GM18511 (cell line): ENCODE data around the gene NGEF.

Source experiments
- ATAC-seq: cut with Tn5 transposase; IDR thresholded peaks from one replicate; pipeline ENCODE4 v1.9.1; 2021; ENCODE audit warnings: mild to moderate bottlenecking, moderate library complexity; ENCODE audit not compliant: unreplicated experiment

NGEF gene

DNA sequence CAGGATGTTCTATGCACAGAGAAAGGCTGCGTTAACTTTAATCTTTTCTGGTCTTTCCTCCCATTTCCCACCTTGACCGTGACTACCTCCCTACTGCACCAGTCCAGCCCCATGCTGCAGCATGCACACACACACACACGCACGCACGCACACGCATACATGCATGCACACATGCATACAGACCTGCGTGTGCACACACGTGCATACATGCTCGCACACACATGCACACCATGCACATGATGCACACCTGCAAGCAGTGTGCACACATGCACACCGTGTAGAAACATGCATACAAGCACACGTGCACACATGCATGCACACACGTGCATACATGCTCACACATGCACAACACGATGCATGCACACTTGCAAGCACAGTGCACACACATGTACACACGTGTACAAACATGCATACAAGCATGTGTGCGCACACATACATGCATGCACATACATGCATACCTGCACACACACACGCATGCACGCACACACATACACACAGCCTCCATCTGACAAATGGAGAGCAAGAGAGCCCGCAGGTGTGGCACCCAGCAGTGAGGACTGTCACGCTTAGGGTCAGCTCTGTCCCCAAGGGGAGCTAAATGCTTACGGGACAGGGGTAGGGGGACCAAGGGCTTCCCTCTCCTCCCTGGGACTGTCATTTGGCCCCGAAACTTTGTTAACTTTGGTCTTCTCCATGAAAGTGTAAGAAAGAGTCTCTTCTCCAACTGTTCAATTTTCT lies 124.8 kb downstream of the NGEF start:
- no peak for ATAC-seq

DNA sequence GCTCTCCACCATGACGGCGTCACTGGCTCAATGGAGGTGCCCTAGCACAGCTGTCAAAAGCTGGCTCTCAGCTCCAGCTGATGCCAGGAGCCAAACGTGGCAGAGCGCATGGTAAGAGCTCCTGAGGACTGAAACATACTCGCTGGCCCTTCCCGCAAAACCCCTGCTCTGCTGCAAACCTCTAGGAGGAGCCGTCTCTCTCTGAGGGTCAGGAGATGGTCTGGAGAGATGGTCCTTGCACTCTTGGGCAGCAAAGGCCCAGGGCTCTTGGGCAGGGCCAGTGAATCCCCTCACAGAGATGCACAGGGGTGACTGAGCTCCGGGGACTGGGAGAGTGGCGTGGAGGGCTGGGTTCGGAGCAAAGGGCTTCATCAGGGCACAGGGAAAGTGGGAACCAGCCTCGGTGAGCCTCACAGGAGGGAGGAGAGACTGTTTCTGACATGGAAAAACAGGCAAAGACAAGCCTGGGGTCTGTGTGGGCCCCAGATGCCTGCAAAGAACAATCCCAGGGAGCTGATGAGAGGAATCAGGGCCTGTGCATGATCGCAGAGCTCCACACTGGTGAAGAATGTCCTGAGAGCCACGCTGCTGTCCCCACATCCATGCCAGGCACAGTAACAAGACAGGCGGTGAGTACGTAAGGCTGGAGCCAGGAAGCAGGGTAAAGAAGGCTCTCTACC lies 125.7 kb downstream of the NGEF start:
- ATAC-seq: no peak

DNA sequence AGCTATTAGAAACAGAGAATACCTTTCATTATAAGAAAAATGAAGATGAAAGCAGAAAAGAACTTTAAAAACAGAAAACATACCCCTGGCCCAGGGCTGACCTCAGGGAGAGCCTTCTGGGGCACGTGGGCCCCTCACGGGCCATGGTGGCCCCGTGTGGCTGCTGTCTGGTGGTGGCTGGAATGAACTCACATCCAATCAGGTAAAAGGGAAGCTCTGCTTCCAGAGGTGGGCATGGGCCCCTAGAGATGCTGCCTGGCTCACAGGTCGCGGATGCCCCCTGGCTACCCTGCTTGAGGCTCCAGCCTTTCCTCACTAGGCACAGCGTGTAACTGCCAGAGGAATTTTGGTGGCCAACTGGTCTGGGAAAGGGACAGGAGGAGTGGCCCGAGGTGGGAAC lies 126.4 kb downstream of the NGEF start:
- no peak for ATAC-seq

DNA sequence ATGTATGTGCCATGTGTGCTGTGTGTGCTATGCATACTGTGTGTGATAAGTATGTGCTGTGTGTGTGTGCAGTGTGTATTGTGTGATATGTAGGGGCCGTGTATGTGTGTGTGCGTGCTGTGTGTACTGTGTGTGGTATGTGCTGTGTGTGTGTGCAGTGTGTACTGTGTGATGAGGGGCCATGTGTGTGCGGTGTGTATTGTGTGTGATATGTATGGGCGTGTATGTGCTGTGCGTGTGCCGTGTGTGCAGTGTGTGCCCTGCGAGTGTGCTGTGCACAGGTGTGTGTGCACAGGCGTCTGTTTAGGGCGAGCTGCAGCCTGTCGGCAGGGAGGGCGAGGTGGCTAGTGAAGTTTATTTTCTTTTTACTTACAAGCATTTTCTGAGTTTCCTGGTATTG lies 126.9 kb downstream of the NGEF start:
- no peak for ATAC-seq

DNA sequence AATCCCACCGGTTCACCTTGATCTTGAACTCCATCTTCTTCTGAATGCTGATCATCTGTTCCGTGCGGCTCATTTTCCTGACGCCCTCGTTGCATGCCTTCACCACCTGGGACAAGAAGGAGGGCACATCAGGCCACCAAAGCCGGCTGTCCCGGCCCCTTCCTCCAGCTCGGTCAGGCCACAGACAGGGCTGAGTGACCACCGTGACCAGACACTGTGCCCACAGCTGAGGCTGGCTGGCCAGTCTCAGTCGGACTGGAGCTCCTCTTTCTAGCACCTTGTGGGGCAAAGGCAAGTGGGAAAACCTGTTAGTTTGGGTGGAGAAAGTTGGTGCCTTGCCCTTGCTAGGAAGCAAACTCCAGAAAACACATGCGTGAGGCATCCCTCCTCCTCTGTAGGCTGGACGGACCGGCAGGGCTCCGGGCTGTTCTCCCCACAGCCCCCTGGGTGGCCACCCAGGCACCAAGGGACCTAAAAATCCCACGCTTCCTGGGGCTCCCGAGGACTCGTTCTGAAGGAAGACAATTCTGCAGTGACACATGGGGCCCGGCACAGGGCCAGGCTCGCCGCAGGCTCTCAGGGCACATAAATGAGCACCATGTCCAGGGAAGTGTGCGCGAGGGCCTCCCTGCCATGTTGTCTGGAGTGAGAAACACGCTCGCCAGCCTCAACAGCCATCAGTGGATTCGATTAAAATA lies 127.6 kb downstream of the NGEF start:
- ATAC-seq: no peak

DNA sequence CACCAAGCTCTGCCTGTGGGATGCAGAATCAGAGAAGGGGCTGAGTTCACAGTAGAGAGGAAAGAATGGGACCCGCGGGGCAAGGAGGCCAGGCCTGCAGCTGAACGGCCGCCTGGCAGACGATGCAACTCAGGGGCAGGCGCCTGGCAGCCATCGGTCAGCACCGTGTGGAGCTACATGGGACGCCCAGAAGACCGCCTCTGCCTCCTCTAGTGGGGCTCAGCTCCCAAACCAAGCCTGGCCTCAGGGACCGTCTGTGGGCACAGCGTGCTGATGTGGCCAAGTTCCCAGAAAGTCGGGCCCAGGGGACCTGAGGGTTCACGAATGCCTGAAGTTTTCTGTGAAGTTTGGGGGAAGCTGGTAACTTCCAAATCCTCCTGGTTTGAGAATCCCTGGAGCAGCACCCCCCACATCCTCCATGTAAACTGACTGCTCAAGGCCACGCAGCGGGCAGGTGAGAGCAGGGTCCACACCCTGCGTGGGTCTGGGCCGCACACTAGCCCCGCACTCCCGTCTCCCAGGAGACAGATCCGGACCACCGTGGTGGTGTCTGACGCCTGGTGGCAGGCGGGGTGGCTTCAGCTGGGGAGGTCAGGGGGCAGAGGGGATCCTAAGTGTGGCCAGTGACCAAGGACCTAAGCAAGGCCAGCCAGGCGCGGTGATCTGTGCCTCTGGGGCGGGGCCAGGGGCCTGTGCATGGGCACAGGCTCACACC lies 128.3 kb downstream of the NGEF start:
- no peak for ATAC-seq

DNA sequence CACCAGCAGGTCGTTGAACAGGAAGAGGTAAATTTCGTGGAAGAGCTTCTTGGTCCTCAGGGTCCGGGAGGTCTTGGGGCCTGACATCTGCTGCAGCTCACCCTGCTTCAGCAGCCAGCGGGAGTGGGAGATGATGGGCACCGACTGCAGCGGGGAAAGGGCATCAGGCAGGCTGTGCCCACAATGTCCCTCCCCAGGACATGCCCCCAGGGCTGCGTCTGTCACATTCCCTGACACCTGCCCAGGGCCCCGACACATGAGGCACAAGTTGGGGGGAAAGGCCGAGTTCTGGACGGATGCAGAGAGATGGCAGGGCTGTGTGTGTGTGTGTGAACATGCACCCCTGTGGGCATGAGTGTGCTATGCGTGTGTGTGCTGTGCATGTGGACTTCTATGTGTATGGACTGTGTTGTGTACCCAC lies 129.0 kb downstream of the NGEF start:
- ATAC-seq: no peak

DNA sequence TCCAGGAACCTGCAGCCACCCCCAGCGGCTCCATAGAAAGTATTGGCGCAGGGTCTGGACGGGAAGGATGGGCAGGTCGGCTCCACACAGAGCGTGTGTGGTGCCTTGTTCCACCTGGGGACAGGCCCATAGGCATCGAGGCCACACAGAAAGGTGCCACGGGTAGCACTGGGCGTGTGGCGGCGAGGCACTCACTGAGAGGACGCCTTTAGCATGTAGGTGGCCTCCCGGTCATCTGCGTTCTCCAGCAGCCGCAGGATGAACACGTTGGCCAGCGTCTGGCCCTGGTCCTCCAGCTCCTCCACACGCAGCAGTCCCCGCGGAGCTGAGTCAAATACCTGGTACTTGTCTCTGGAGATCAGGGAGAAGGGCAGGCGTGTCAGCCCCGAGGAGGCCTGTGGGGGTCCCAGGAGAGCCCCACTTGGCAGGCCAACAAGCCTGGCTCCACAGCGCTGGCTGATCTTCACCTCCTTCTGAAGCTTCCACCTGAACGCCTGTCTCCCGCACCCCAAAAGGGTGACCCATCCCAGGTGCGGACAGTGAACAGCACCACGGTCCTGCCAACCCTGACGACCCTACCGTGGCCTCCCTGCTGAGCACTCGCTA lies 129.8 kb downstream of the NGEF start:
- ATAC-seq: no peak

DNA sequence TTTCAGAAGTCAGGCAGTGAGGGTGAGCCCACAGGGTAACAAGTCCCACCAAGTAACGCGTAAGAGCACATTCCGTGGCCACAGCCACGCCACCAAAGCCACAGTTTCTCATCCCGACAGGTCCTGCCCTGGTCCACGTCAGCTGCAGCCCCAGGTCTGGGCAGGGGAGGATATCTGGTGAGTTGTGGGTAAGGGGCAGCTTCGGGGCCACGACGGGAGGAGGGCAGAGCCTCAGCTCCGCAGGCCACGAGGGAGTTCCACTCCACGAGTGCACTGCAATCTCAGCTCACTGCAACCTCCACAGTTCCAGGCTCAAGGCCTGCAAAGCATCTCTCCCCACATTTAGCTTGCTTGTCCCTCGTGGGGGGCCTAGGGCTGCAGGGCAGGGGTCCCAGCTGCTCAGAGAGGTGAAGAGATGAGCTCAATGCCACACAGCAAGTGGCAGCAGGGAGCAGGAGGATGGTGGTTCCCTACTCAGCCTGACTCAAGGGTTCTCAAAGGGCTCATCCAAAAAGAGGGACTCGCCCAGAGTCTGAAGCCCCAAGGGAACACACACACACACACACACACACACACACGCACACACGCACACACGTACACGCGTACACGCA lies 130.4 kb downstream of the NGEF start:
- no peak for ATAC-seq

DNA sequence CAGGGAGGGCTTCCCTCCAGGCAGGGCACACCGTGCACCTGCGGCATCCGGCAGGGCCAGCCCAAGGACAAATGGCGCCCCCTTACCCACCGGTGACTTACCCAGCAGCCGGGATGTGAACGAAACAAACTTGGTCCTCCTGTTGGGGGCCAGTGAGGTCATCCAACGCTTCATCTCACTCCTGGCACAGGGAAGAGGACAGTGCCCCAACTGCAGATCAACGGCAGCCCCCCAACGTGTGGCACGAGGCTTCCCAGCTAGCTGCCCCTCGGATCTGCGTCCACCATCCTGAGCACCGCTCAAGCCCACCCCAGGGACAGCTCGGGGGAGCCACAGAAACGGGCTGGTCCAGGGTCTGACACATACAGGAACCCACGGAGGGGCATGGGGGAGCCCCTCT lies 131.0 kb downstream of the NGEF start:
- ATAC-seq: no peak

DNA sequence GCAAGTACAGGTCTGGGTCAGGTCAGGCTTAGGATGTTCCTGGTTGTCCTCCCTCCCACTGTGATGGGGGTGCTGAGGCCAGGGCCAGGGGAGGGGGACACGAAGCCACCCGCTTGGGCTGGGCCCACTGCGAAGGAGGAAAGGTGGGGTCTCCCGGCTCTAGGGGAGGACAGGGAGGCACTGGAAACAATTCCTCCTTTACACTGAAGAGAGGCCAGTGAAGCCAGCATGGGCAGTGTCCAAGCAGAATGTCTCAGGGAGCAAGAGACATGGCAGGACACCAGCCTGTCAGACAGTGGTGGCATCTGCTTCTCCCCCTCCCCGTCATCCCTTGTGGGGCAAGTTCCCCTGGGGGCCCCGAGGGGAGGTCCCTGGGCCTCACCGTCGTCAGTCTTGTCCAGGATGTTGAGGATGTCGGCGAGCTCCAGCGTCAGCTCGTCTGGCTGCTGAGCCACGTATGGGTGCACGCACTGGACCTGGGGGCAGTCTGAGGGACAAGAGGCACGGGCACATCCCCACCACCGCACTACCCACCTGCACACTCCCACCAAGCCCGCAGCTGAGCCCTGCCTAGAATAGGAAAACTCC lies 132.2 kb downstream of the NGEF start:
- no peak for ATAC-seq

DNA sequence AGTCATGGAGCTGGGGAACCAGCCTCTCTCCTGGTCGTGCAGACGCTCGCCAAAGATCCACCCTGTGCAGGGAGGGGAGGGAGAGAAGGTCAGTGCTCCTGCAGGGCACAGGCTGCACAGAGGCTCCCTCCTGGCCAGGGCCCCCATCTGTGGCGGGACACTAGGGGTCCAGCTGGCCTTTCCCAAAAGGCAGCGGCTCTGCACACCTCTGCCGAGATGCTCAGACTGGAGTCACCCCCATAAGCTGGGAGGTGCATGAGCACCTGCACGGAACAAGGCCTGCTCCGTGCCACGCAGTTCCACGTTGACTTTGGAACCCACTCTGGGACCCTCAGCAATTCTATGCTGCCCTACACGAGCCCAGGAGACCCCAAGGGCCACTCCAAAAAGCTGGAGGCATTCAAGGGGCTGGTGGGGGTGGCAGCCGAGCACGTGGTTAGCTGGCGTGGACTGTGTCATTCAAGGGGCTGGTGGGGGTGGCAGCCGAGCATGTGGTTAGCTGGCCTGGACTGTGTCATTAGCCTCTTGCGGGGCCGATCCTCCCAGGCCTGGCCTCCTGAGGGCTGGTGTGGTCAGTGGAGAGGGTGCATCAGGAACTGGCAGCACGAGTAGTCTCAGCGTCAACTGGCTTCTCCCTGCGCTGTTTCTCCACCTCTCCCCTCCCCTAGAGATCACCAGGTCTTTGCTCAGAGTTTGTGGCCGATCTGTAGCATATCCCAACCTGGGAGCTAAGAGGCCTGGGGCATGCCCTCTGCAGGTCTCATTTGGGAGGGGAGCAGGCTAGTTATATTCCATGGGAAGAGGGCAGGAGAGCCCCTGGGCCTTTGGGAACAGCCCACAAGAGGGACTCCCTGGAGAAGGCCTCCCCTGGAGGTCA lies 133.2 kb downstream of the NGEF start:
- ATAC-seq: no peak

DNA sequence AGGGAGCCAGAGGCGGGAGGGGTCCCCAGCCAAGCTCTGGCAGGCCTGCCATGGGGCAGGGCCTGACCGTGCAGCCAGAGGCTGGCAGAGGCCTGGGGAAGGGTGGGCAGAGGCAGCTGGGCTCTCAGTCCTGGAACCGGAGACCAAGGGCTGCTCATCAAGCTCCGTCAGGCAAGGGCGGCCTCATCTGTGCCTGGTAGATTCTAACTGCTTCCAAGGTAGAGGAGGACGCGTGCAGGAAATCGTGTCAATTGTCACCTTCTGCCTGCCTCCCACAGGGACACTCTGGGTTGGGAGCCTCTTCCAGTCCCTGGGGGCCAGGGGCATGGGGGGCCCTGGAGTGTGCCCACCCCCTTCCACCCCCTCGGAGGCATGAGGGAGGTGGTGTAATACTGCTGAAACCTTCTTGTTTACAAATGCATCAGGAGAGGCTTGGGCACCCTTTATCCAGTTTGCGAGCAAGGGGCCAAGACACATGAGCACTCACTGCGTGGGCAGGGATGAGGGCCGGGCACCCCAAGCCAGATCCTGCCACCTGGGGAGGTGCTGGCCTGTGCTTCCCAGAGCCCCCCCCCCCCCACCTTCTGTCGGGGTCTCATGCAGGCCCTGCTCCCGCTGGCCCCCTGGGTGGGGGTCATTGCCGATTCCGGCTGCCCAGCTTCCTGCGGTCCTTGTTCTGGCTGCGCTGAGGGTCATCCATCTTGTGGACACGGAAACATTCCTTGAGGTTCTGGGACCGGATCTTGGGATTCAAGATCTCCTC lies 134.0 kb downstream of the NGEF start:
- no peak for ATAC-seq

DNA sequence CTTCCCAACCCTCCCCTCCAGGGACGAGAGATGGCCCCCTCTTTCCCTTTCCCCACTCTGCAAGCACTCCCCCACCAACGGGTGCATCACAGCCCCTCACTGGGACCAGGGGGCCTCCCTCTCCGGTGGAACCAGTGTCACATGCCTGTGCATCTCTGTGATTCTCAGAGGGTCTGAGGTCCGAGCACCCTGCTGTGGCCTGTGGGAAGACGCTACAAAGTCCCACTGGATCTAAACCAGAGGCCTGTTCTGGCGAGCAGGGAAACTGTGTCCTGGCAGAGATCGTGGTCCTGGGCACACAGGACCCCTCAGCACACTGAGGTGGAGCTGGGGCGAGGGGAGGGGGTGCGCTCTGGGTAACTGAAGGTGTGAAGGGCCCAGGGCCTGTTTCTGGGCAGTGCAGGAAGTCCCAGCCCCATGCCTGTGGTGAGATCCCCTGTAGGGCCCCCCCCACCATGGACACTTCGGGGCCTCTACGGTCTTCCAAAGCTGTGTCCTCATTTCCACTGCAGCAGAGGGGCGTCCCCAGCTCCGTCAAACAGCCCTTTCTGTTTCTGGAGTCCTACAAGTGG lies 135.0 kb downstream of the NGEF start:
- ATAC-seq: no peak

DNA sequence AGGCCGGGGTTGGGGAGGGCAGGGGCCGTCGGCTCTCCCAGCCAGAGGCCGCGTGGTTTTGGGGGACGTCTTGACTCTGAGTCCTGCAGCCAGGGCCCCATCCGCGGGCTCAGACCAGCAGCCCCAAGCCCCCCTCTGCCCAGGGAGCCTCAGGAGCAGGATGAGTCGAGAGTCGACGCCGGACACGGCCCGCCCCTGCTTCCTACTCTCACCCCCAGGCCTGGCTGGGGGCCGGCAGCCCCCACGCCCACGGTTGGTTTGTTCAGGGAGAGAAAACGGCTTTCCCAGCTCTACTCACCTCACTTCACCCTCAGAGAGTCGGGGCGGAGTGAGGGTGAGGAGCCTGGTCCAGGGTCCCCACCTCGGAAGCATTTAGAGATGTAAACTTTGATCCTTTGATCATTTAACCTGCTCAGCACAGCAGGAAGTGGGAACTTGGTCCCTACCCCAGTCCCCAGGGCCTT lies 136.0 kb downstream of the NGEF start:
- no peak for ATAC-seq

DNA sequence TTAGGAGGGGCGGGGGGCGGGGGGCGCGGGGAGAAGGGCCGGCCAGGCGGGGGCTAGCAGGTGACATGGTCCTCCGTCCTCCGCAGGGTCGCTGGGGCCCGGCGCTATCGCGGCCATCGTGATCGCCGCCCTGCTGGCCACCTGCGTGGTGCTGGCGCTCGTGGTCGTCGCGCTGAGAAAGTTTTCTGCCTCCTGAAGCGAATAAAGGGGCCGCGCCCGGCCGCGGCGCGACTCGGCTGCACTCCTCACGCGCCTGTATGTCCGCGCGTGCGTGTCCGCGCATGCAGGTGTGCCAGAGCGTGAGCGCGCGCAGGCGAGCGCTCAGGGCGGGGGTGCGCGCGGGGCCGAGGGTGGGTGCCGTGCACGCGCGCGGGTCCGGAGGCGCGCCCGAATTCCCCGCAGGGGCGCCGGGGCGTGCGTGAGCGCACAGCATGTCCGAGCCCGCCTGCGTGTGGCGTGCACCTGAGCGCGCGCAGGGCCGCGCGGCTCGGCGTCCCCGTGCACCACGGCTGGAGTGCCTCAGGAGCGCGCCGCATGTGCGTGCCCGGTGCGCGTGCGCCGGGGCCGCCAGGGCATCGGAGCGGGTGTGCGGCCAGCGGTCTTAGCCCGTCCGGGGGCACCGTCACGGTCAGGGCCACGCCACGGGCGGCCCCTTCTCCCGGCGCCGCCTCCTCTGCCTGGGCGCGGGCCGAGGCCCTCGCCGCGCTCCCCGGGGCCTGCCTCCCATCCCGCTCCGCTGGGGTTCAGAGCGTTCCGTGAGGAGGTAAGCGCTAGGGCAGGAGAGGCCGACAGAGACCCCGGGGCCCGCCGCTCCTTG lies 136.7 kb downstream of the NGEF start:
- ATAC-seq: no peak
